ENCODE results near the gene BMPR1B. TPM values are rescaled to one million over a fixed set of nuclear protein-coding genes. Genes with fewer than 3 reads are reported as not detected.

BMPR1B gene
- total and polyA plus RNA-seq, 2 of the 4 experiments (the other 2 are of a cell fraction), result 0.24 to 0.90 TPM

DNA sequence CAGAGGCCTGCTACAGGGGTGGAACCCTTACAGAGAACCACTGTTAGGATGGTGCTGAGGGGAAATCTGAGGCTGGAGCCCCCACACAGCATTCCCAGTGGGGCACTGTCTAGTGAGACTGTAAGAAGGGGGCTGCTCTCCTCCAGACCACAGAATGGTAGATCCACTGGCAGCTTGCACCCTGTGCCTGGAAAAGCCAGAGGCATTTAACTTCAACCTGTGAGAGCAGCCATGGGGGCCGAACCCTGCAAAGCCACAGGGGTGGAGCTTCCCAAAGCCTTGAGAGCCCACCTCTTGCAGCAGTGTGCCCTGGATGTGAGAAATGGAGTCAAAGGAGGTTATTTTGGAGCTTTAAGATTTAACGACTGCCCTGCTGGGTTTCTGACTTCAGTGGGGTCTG, 159.4 kb downstream of the BMPR1B start:
- ATAC-seq (ENCODE audit: low read depth), result no peak
- H3K4me2 ChIP-seq (ENCODE audit: low read depth, low read length), result no peak overlapping the region
- BruUV-seq (replicated peaks), result no TSS peak
- no peak overlapping the region for H2AK9ac ChIP-seq (replicated peaks; ENCODE audit: low read depth, low read length, poor library complexity)
- no peak overlapping the region for H3K18ac ChIP-seq (ENCODE audit: low read depth, low read length)
- WGBS, 2 experiments (ENCODE audit: extremely low coverage in 2 of 2, insufficient read length in 1 of 2), result no CpG with 5 or more reads among the region's 2 CpGs
- H3K14ac ChIP-seq (replicated peaks; ENCODE audit: low read depth, low read length), result no peak overlapping the region
- H3K56ac ChIP-seq (ENCODE audit: extremely low read depth, insufficient read depth, low read length), result no peak overlapping the region
- no peak overlapping the region for H3K4me3 ChIP-seq (ENCODE audit: insufficient read depth, low read depth, low read length)
- H3K9me1 ChIP-seq (ENCODE audit: insufficient read depth, low read length), result no peaks in the 10 kb centered on the region
- no peak overlapping the region for H2AK5ac ChIP-seq (ENCODE audit: low read depth, low read length)
- H4K5ac ChIP-seq (ENCODE audit: low read depth, low read length), result no peak overlapping the region
- H3K27ac ChIP-seq (ENCODE audit: insufficient read depth, low read length), result no peak overlapping the region
- dilution Hi-C loops (cut with HindIII; ENCODE audit: low sequenced_read_pairs, unreplicated experiment), result no loop called here
- H2BK20ac ChIP-seq (ENCODE audit: low read depth, low read length), result no peak overlapping the region
- H3K4me1 ChIP-seq (ENCODE audit: control insufficient read depth, insufficient read depth, low read length), result no peaks in the 10 kb centered on the region
- H3K4ac ChIP-seq (ENCODE audit: low read depth, low read length), result no peak overlapping the region
- no peaks in the 10 kb centered on the region for H3K27me3 ChIP-seq (ENCODE audit: control insufficient read depth, insufficient read depth, low read length)
- H3K79me1 ChIP-seq (ENCODE audit: low read depth in 1 of 2, low read length in 2 of 2), result no peaks in the 10 kb centered on the region
- DNase-seq, result no peak
- no peak overlapping the region for H2BK15ac ChIP-seq (ENCODE audit: low read depth, low read length)
- H3K9ac ChIP-seq (ENCODE audit: low read depth, low read length), result no peak overlapping the region
- H4K20me1 ChIP-seq (ENCODE audit: insufficient read depth, low read length), result no peaks in the 10 kb centered on the region
- no peak overlapping the region for H2AFZ ChIP-seq (replicated peaks; ENCODE audit: low read length, poor library complexity)
- ChIA-PET POLR2A (ENCODE audit: unreplicated experiment) (no interaction called here), CTCF (no interaction called here)
- in situ Hi-C loops (cut with MboI; ENCODE audit: low sequenced_read_pairs), result no loop called here
- intact Hi-C loops (cut with micrococcal nuclease), result no loop called here
- no peak overlapping the region for H2BK5ac ChIP-seq (ENCODE audit: low read depth, low read length, poor library complexity, severe bottlenecking)
- no peaks in the 10 kb centered on the region for H3K36me3 ChIP-seq (ENCODE audit: control insufficient read depth, insufficient read depth, low read length)
- TF ChIP-seq, protein P1, sequence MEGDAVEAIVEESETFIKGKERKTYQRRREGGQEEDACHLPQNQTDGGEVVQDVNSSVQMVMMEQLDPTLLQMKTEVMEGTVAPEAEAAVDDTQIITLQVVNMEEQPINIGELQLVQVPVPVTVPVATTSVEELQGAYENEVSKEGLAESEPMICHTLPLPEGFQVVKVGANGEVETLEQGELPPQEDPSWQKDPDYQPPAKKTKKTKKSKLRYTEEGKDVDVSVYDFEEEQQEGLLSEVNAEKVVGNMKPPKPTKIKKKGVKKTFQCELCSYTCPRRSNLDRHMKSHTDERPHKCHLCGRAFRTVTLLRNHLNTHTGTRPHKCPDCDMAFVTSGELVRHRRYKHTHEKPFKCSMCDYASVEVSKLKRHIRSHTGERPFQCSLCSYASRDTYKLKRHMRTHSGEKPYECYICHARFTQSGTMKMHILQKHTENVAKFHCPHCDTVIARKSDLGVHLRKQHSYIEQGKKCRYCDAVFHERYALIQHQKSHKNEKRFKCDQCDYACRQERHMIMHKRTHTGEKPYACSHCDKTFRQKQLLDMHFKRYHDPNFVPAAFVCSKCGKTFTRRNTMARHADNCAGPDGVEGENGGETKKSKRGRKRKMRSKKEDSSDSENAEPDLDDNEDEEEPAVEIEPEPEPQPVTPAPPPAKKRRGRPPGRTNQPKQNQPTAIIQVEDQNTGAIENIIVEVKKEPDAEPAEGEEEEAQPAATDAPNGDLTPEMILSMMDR (conservative IDR thresholded peaks at IDR 0.05; ENCODE audit: low read depth, low read length), result no peak
- H4K91ac ChIP-seq (ENCODE audit: insufficient read depth, low read depth, low read length), result no peak overlapping the region
- no peak overlapping the region for H2BK120ac ChIP-seq (ENCODE audit: low read depth, low read length)
- H3K23ac ChIP-seq (ENCODE audit: low read depth, low read length), result no peak overlapping the region
- H4K8ac ChIP-seq (ENCODE audit: low read depth in 2 of 2, low read length in 2 of 2), result no peak overlapping the region
- H3K9me3 ChIP-seq (ENCODE audit: control insufficient read depth, insufficient read depth, low read length), result peaks cover 4% of the 10 kb centered on the region; the same call in 1 of the 2 replicates

All from IMR-90 (cell line).